ENCODE results near the gene FXR2. TPM values are rescaled to one million over a fixed set of nuclear protein-coding genes. Genes with fewer than 3 reads are reported as not detected.
"Not testable (repeated sequence)": the region's sequence is repeated elsewhere in the genome, so short reads cannot be mapped to it uniquely, and the experiment has no call there.

Gene FXR2
- 38.3 TPM for polyA plus RNA-seq (ENCODE audit: insufficient read length)

DNA sequence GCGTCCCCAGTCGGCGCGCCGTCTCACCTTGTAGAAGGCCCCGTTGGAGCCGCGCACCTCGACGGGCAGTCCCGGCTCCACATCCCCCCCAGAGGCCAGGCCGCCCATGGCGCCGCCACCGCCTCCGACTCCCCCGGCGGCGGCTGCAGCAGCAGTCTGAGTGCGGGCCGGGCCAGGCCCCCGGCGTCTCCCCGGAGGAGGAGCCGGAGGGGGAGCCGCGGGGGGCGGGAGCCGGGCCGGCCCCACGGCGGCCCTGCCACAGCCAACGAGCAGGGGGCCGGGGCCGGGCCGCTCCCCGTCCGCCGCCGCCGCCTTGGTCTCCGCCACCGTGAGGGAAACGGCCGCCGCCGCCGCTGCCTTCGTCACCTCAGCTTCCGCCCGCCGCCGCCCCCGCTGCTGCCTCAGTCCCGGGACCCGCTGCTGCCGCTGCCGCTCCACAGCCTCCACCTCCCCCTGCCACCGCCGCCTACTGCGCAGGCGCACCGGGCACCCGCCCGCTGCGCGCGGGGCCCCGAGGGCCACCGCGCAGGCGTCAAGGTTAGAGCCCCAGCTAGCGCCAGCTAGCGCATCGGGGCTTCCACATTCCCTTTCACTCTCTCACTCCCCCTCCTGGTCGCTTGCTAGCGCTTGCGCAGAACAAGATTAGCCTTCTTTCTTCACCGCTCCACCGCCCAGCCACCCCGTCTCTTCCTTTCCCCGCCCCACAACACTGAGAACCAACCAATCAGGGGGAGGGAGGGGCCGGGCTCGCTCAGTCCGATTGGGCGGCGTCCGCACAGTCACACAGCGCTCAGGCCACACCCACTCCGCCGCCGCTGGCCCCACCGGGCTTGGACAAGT, at the start of gene FXR2:
FXR2 (minus strand) TSS at position 473 of the 840 bp plus-strand sequence; CDS start at position 108, 365 bp downstream.
- peak; percentile 100 for DNase-seq

DNA sequence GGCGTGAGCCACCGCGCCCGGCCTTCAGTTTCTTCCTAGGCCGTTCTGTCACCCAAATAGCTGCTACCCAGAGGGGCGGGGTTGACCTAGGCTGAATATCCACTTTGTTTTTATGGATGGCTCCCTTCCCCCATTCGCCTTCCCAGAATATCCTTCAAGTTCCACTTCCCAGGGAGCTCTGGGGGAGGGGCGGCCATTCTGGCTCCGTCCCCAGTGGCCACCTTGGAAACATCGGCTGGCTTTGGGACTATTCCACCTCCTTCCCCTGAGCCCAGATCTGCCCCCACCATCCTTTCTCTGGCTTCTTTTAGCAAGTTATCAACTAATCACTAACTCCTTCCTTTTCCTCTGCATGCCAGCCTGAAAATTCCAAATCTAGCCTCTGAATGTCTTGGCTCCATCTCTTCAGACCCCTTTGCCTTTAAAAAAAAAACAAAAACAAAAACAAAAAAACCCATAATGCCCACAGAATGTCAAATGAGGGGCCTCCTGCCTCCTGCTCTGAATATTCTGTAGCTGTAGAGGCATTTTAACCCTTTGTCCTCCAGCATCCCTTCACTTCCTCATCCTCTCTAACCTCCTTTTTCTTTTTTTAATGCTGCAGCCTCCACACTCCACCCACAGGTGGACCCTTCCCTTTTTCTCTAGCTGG, 42.4 kb upstream of the FXR2 start:
- DNase-seq = no peak

- DNase-seq = no peak
Measured at GRCh38 chr17:7655541-7655840, 40.8 kb upstream of the FXR2 start.

GRCh38 chr17:7654832-7655540, 40.3 kb upstream of the FXR2 start:
- no peak for DNase-seq

DNA sequence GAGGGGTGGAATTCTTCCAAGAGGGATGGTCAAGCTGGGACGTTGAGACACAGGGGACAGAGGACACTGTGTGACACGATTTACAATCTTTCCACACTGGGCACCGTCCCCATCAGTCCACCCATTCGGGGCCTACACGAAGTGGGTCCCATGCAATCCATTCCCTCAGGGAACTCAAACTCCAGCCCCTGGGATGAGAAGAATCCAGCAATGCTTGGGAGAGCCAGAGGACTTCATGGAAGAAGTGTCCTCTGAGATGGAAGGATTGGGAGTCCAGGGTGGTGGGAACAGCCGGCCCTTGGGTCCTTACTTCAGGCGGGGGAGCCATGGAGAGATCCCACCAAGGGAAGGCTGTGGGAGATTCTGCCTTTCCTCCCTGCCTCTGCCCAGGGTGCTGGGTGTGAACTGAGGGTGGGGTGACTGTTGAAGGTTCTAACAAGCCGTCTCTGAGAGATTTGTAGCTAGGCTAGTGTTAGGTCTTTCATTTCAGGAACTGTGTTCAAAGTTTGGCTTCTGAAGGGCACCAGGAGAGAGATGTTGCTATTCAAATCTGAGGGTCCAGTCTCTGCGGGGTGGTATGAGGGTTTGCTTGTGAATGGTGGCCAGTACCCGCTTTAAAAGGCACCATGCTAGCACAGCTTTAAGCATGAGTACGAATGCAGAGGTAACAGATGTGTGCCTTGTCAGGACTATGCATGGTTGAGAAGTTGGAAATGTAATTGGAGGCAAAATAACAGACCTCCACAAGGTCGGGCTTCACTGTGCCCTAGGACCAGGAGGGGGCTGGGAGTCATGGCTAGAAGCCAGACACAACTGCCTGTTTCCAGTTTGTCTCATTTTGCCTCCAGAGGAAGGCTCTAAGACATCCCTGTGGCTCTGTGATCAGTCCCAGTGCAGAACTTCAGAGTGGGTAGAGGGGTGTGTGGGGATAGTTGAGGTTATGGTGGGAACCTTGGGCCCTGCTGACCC, 38.0 kb upstream of the FXR2 start:
- DNase-seq = no peak

DNA sequence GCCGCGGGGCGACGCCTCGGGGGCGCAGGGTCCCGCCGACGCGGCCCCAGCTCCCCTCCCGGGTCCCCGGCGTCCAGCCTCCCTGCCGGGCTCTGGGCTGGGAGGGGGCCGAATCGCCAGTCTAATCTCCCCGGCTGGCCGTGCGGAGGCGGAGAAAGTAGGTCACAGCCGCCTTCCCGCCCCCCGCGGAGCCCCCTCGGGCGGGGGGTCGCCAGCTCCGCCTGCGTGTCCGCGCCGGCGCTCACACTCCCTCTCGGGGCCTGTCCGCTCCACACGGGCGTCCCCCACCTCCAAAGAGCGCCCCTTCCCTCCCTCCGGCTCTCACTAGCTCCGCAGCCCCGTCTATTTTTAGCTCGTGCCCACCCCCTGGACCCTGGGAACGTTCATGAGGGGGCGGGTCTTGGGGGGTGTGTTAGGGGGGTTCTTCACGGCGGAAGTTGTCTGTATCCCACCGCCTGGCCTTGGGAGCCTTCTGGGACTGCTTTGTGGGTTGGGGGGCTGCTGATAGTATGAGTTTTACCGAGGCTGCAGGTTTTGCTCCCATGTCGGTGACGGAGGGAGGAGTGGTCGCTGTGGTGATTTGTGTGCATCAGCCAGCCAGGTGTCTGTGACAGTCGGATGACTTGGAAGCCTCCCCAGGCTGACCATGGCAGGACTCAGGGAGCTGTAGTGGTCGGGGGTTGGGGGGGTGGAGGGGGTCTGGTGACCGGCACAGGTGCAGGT, 37.1 kb upstream of the FXR2 start:
- DNase-seq = peak; percentile 62

- no peak for DNase-seq
Measured at GRCh38 chr17:7651097-7651664, 36.5 kb upstream of the FXR2 start.

GRCh38 chr17:7650509-7651096, 35.9 kb upstream of the FXR2 start, which contains the start of gene ATP1B2:
ATP1B2 (plus strand) TSS chr17:7650926; CDS start chr17:7651519, 593 bp downstream.
- DNase-seq = peak; percentile 79

GRCh38 chr17:7647018-7647417, 32.3 kb upstream of the FXR2 start:
- no peak for DNase-seq

DNA sequence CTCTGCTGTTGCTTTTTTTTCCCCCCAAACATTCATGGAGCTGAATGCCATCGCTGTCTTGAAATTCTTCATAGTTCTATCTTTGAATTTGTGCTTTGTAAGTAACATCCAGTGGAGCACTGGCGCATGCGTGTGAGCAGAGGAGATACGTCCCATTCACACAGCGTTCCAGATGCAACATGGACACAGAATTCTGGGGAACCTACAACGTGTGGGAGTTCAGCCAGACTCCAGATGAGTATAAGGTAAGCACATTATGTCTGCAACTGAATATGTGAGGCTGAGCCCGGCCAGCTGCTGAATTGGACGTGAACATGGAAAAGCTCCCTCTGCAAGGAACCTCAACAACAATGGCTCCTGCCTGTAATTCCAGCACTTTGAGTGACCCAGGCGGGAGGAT, 31.8 kb upstream of the FXR2 start:
- peak; percentile 47 for DNase-seq

GRCh38 chr17:7644775-7645174, 30.1 kb upstream of the FXR2 start:
- no peak for DNase-seq

DNA sequence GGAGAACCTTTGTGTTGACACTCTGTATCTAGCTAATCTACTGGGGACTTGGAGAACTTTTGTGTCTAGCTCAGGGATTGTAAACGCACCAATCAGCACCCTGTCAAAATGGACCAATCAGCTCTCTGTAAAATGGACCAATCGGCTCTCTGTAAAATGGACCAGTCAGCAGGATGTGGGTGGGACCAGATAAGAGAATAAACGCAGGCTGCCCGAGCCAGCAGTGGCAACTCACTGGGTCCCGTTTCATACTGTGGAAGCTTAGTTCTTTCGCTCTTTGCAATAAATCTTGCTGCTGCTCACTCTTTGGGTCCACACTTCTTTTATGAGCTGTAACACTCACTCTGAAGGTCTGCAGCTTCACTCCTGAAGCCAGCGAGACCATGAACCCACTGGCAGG, 26.9 kb upstream of the FXR2 start:
- not testable (repeated sequence) for DNase-seq

- DNase-seq = no peak
Measured at GRCh38 chr17:7640783-7641182, 26.1 kb upstream of the FXR2 start.

DNA sequence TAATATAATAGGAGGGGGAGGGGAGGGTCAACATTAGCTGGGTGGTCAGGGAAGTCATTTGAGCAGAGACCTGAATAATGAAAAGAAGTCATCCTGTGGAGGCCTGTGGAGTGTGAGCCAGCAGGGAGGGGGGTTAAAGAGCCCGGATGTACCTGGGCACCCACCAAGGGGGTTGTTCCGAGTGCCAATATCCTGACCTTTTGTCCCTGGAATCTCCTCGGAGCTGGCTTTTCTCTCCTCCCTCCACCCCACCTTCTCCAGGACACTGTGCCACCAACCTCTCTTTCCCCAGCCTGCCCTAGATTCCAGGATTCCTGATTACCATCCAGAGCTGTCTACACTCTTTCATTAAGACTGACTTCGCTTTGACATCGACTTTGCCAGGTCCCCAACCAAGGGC, 21.5 kb upstream of the FXR2 start:
- DNase-seq = no peak

- DNase-seq = peak; percentile 69
Measured at GRCh38 chr17:7634384-7634783, 19.7 kb upstream of the FXR2 start.

- DNase-seq = no peak
Measured at GRCh38 chr17:7633093-7633492, 18.4 kb upstream of the FXR2 start.

- no peak for DNase-seq
Measured at GRCh38 chr17:7632492-7632894, 17.8 kb upstream of the FXR2 start.

GRCh38 chr17:7631398-7632380, 17.0 kb upstream of the FXR2 start:
- no peak for DNase-seq

- no peak for DNase-seq
Measured at GRCh38 chr17:7629939-7630571, 15.4 kb upstream of the FXR2 start, which contains the start of gene SHBG. SHBG (plus strand) TSS chr17:7630135; CDS start chr17:7630173, 38 bp downstream.

All from hindlimb muscle (tissue), 1 donor.